ENCODE measurements around the gene CDX1. TPM values are rescaled to one million over a fixed set of nuclear protein-coding genes. Genes with fewer than 3 reads are reported as not detected.

The CDX1 gene
- total RNA-seq, 1 donor from 2014 or later = not detected

DNA sequence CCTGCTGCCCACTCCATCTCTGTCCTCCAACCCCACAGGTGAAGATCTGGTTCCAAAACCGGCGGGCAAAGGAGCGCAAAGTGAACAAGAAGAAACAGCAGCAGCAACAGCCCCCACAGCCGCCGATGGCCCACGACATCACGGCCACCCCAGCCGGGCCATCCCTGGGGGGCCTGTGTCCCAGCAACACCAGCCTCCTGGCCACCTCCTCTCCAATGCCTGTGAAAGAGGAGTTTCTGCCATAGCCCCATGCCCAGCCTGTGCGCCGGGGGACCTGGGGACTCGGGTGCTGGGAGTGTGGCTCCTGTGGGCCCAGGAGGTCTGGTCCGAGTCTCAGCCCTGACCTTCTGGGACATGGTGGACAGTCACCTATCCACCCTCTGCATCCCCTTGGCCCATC is 16.9 kb downstream of the CDX1 start:
- DNase-seq = no peak
- TF ChIP-seq, protein P1, sequence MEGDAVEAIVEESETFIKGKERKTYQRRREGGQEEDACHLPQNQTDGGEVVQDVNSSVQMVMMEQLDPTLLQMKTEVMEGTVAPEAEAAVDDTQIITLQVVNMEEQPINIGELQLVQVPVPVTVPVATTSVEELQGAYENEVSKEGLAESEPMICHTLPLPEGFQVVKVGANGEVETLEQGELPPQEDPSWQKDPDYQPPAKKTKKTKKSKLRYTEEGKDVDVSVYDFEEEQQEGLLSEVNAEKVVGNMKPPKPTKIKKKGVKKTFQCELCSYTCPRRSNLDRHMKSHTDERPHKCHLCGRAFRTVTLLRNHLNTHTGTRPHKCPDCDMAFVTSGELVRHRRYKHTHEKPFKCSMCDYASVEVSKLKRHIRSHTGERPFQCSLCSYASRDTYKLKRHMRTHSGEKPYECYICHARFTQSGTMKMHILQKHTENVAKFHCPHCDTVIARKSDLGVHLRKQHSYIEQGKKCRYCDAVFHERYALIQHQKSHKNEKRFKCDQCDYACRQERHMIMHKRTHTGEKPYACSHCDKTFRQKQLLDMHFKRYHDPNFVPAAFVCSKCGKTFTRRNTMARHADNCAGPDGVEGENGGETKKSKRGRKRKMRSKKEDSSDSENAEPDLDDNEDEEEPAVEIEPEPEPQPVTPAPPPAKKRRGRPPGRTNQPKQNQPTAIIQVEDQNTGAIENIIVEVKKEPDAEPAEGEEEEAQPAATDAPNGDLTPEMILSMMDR (IDR thresholded peaks at IDR 0.05; ENCODE audit: borderline replicate concordance) = no peak
- H3K9me3 ChIP-seq (replicated peaks) = no peaks in the 10 kb centered on the region
- H3K27me3 ChIP-seq (ENCODE audit: low read depth) = peaks cover 8% of the 10 kb centered on the region
- no peaks in the 10 kb centered on the region for H3K36me3 ChIP-seq
- H3K27ac ChIP-seq (replicated peaks) = no peak overlapping the region
- intact Hi-C loops (cut with micrococcal nuclease) = no loop called here
- no peak overlapping the region for H3K4me3 ChIP-seq
- H3K4me1 ChIP-seq = peaks cover 26% of the 10 kb centered on the region

- intact Hi-C loops (cut with micrococcal nuclease) = no loop called here
- no peak for DNase-seq
- Histone ChIP-seq H3K9me3 (replicated peaks) (no peaks in the 10 kb centered on the region), H3K27me3 (ENCODE audit: low read depth) (peaks cover 14% of the 10 kb centered on the region), H3K4me3 (no peak overlapping the region), H3K27ac (replicated peaks) (no peak overlapping the region), H3K4me1 (peaks cover 26% of the 10 kb centered on the region), H3K36me3 (no peaks in the 10 kb centered on the region)
- TF ChIP-seq, protein P1 (IDR thresholded peaks at IDR 0.05; ENCODE audit: borderline replicate concordance) = no peak
These were observed 17.4 kb downstream of the CDX1 start for GRCh38 chr5:150184006-150184405.

GRCh38 chr5:150184990-150185912 is 18.7 kb downstream of the CDX1 start:
- H3K27me3 ChIP-seq (ENCODE audit: low read depth) = peaks cover 26% of the 10 kb centered on the region
- H3K4me1 ChIP-seq = peaks cover 26% of the 10 kb centered on the region
- DNase-seq = no peak
- intact Hi-C loops (cut with micrococcal nuclease) = no loop called here
- TF ChIP-seq, protein P1 (IDR thresholded peaks at IDR 0.05; ENCODE audit: borderline replicate concordance) = no peak
- H3K27ac ChIP-seq (replicated peaks) = no peak overlapping the region
- no peaks in the 10 kb centered on the region for H3K36me3 ChIP-seq
- no peak overlapping the region for H3K4me3 ChIP-seq
- H3K9me3 ChIP-seq (replicated peaks) = no peaks in the 10 kb centered on the region

DNA sequence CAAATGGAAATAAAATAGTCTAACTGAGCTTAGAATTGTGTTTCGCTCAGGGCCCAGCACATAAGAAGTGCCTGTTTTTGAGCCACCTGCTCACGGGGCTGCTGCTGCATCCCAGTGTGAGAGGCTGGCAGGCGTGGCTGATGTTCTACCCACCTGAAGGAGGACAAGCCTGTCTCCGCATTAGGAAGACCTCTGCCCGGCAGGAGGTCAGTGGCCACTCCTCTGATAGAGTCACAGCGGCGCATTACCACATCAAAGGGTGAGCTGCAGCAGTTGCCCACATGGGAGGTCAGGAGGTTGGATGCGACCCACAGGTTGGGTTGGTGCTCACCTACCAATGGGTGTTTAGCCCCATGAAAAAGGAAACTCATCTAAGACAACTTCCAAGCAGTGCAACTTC is 19.6 kb downstream of the CDX1 start:
- H3K27me3 ChIP-seq (ENCODE audit: low read depth) = peaks cover 35% of the 10 kb centered on the region
- intact Hi-C loops (cut with micrococcal nuclease) = no loop called here
- H3K4me3 ChIP-seq = no peak overlapping the region
- no peak overlapping the region for H3K27ac ChIP-seq (replicated peaks)
- TF ChIP-seq, protein P1 (IDR thresholded peaks at IDR 0.05; ENCODE audit: borderline replicate concordance) = no peak
- no peaks in the 10 kb centered on the region for H3K36me3 ChIP-seq
- peaks cover 18% of the 10 kb centered on the region for H3K4me1 ChIP-seq
- no peak for DNase-seq
- no peaks in the 10 kb centered on the region for H3K9me3 ChIP-seq (replicated peaks)

DNA sequence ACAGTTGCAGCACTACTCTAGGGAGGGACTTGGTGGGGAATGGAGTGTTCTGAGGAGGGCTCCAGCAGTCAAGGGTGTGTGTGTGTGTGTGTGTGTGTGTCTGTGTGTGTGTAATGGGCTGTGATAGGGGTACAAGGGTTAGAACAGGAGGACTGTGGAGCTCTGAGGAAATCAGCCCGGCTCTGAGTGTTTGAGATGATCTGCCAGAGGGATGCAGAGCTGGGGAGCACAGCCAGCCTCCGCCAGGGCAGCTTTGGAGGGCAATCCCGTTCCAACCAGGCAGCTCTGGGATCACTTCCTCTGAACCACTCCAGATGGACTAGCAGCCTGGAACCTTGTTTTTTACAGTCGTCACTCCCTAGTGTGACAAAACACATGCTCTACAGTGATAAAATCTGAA is 20.3 kb downstream of the CDX1 start:
- DNase-seq = no peak
- TF ChIP-seq, protein P1 (IDR thresholded peaks at IDR 0.05; ENCODE audit: borderline replicate concordance) = no peak
- Histone ChIP-seq H3K4me3 (no peak overlapping the region), H3K27ac (replicated peaks) (no peak overlapping the region), H3K36me3 (no peaks in the 10 kb centered on the region), H3K4me1 (peaks cover 10% of the 10 kb centered on the region), H3K27me3 (ENCODE audit: low read depth) (peaks cover 39% of the 10 kb centered on the region), H3K9me3 (replicated peaks) (no peaks in the 10 kb centered on the region)
- intact Hi-C loops (cut with micrococcal nuclease) = no loop called here
